Measurements from ENCODE around the gene KIF22.
"Not testable (repeated sequence)": the region's sequence is repeated elsewhere in the genome, so short reads cannot be mapped to it uniquely, and the experiment has no call there.

The KIF22 gene

GRCh38 chr16:29748760-29749149 is 41.8 kb upstream of the KIF22 start:
- H3K4me1 ChIP-seq (ENCODE audit: insufficient read depth, low read length); H3K9ac ChIP-seq (ENCODE audit: low read depth, low read length); H3K4me3 ChIP-seq (ENCODE audit: low read length); H3K9me3 ChIP-seq (ENCODE audit: insufficient read depth, low read depth, low read length); H3K36me3 ChIP-seq (ENCODE audit: insufficient read depth, low read length); H3K27ac ChIP-seq (ENCODE audit: low read depth, low read length); H3K27me3 ChIP-seq (ENCODE audit: insufficient read depth, low read length): not testable (repeated sequence)
- 93% methylated on average over 4 of the region's 4 CpGs for whole genome bisulfite sequencing

- WGBS = 83% methylated on average over 1 of the region's 1 CpG
- H3K4me1 ChIP-seq (ENCODE audit: insufficient read depth, low read length) = no peaks in the 10 kb centered on the region
- H3K27ac ChIP-seq (ENCODE audit: low read depth, low read length) = no peak overlapping the region
- no peaks in the 10 kb centered on the region for H3K36me3 ChIP-seq (ENCODE audit: insufficient read depth, low read length)
- no peak overlapping the region for H3K9ac ChIP-seq (ENCODE audit: low read depth, low read length)
- no peaks in the 10 kb centered on the region for H3K27me3 ChIP-seq (ENCODE audit: insufficient read depth, low read length)
- H3K9me3 ChIP-seq (ENCODE audit: insufficient read depth, low read depth, low read length) = no peaks in the 10 kb centered on the region; the same call in 1 of the 2 replicates
- H3K4me3 ChIP-seq (ENCODE audit: low read length) = no peak overlapping the region
Measured at GRCh38 chr16:29753516-29753915, 37.0 kb upstream of the KIF22 start.

- no peaks in the 10 kb centered on the region for H3K4me1 ChIP-seq (ENCODE audit: insufficient read depth, low read length)
- no peak overlapping the region for H3K27ac ChIP-seq (ENCODE audit: low read depth, low read length)
- no peaks in the 10 kb centered on the region for H3K27me3 ChIP-seq (ENCODE audit: insufficient read depth, low read length)
- H3K36me3 ChIP-seq (ENCODE audit: insufficient read depth, low read length) = no peaks in the 10 kb centered on the region
- no peaks in the 10 kb centered on the region for H3K9me3 ChIP-seq (ENCODE audit: insufficient read depth, low read depth, low read length)
- WGBS = 100% methylated on average over 1 of the region's 1 CpG
- no peak overlapping the region for H3K9ac ChIP-seq (ENCODE audit: low read depth, low read length)
- no peak overlapping the region for H3K4me3 ChIP-seq (ENCODE audit: low read length)
Measured at GRCh38 chr16:29756654-29757053, 33.9 kb upstream of the KIF22 start.

- H3K27ac ChIP-seq (ENCODE audit: low read depth, low read length); H3K27me3 ChIP-seq (ENCODE audit: insufficient read depth, low read length); H3K4me3 ChIP-seq (ENCODE audit: low read length); H3K9ac ChIP-seq (ENCODE audit: low read depth, low read length); H3K9me3 ChIP-seq (ENCODE audit: insufficient read depth, low read depth, low read length); H3K4me1 ChIP-seq (ENCODE audit: insufficient read depth, low read length); H3K36me3 ChIP-seq (ENCODE audit: insufficient read depth, low read length): not testable (repeated sequence)
- 92% methylated on average over 8 of the region's 8 CpGs for WGBS
Measured at GRCh38 chr16:29757086-29757485, 33.5 kb upstream of the KIF22 start.

GRCh38 chr16:29757950-29758466 is 32.5 kb upstream of the KIF22 start:
- 82% methylated on average over 6 of the region's 6 CpGs for WGBS
- H3K9ac ChIP-seq (ENCODE audit: low read depth, low read length) = no peak overlapping the region

GRCh38 chr16:29760567-29761279 is 29.8 kb upstream of the KIF22 start:
- Histone ChIP-seq H3K4me1 (ENCODE audit: insufficient read depth, low read length) (no peaks in the 10 kb centered on the region), H3K9me3 (ENCODE audit: insufficient read depth, low read depth, low read length) (no peaks in the 10 kb centered on the region), H3K9ac (ENCODE audit: low read depth, low read length) (no peak overlapping the region), H3K27me3 (ENCODE audit: insufficient read depth, low read length) (no peaks in the 10 kb centered on the region), H3K4me3 (ENCODE audit: low read length) (no peak overlapping the region), H3K27ac (ENCODE audit: low read depth, low read length) (no peak overlapping the region), H3K36me3 (ENCODE audit: insufficient read depth, low read length) (no peaks in the 10 kb centered on the region)
- WGBS = 82% methylated on average over 9 of the region's 9 CpGs

More at GRCh38 chr16:29757950-29758466, 32.5 kb upstream of the KIF22 start:
- Histone ChIP-seq H3K36me3 (ENCODE audit: insufficient read depth, low read length) (no peaks in the 10 kb centered on the region), H3K27me3 (ENCODE audit: insufficient read depth, low read length) (no peaks in the 10 kb centered on the region), H3K4me1 (ENCODE audit: insufficient read depth, low read length) (no peaks in the 10 kb centered on the region), H3K9me3 (ENCODE audit: insufficient read depth, low read depth, low read length) (no peaks in the 10 kb centered on the region), H3K4me3 (ENCODE audit: low read length) (no peak overlapping the region), H3K27ac (ENCODE audit: low read depth, low read length) (no peak overlapping the region)

- H3K27me3 ChIP-seq (ENCODE audit: insufficient read depth, low read length); H3K9me3 ChIP-seq (ENCODE audit: insufficient read depth, low read depth, low read length); H3K27ac ChIP-seq (ENCODE audit: low read depth, low read length); H3K9ac ChIP-seq (ENCODE audit: low read depth, low read length); H3K36me3 ChIP-seq (ENCODE audit: insufficient read depth, low read length); H3K4me3 ChIP-seq (ENCODE audit: low read length); H3K4me1 ChIP-seq (ENCODE audit: insufficient read depth, low read length): not testable (repeated sequence)
- WGBS = 92% methylated on average over 7 of the region's 8 CpGs
Measured at GRCh38 chr16:29761280-29761651, 29.3 kb upstream of the KIF22 start.

GRCh38 chr16:29761882-29762281 is 28.7 kb upstream of the KIF22 start:
- Histone ChIP-seq H3K9me3 (ENCODE audit: insufficient read depth, low read depth, low read length) (no peaks in the 10 kb centered on the region), H3K27ac (ENCODE audit: low read depth, low read length) (no peak overlapping the region), H3K4me3 (ENCODE audit: low read length) (no peak overlapping the region), H3K36me3 (ENCODE audit: insufficient read depth, low read length) (no peaks in the 10 kb centered on the region), H3K27me3 (ENCODE audit: insufficient read depth, low read length) (no peaks in the 10 kb centered on the region), H3K9ac (ENCODE audit: low read depth, low read length) (no peak overlapping the region), H3K4me1 (ENCODE audit: insufficient read depth, low read length) (no peaks in the 10 kb centered on the region)
- WGBS = 91% methylated on average over 6 of the region's 6 CpGs

GRCh38 chr16:29763326-29763725 is 27.2 kb upstream of the KIF22 start:
- H3K36me3 ChIP-seq (ENCODE audit: insufficient read depth, low read length) = no peaks in the 10 kb centered on the region

GRCh38 chr16:29765167-29766032 is 25.2 kb upstream of the KIF22 start:
- Histone ChIP-seq H3K9ac (ENCODE audit: low read depth, low read length) (no peak overlapping the region), H3K4me3 (ENCODE audit: low read length) (no peak overlapping the region), H3K36me3 (ENCODE audit: insufficient read depth, low read length) (no peaks in the 10 kb centered on the region), H3K27me3 (ENCODE audit: insufficient read depth, low read length) (no peaks in the 10 kb centered on the region), H3K9me3 (ENCODE audit: insufficient read depth, low read depth, low read length) (no peaks in the 10 kb centered on the region), H3K27ac (ENCODE audit: low read depth, low read length) (no peak overlapping the region), H3K4me1 (ENCODE audit: insufficient read depth, low read length) (no peaks in the 10 kb centered on the region)
- 90% methylated on average over 15 of the region's 15 CpGs for WGBS

More at GRCh38 chr16:29763326-29763725, 27.2 kb upstream of the KIF22 start:
- WGBS = 87% methylated on average over 6 of the region's 6 CpGs
- Histone ChIP-seq H3K9me3 (ENCODE audit: insufficient read depth, low read depth, low read length) (no peaks in the 10 kb centered on the region), H3K4me1 (ENCODE audit: insufficient read depth, low read length) (no peaks in the 10 kb centered on the region), H3K4me3 (ENCODE audit: low read length) (no peak overlapping the region), H3K9ac (ENCODE audit: low read depth, low read length) (no peak overlapping the region), H3K27me3 (ENCODE audit: insufficient read depth, low read length) (no peaks in the 10 kb centered on the region), H3K27ac (ENCODE audit: low read depth, low read length) (no peak overlapping the region)

GRCh38 chr16:29766571-29766970 is 24.0 kb upstream of the KIF22 start:
- Histone ChIP-seq H3K27me3 (ENCODE audit: insufficient read depth, low read length) (no peaks in the 10 kb centered on the region), H3K27ac (ENCODE audit: low read depth, low read length) (no peak overlapping the region), H3K4me1 (ENCODE audit: insufficient read depth, low read length) (no peaks in the 10 kb centered on the region), H3K36me3 (ENCODE audit: insufficient read depth, low read length) (no peaks in the 10 kb centered on the region), H3K9ac (ENCODE audit: low read depth, low read length) (no peak overlapping the region), H3K4me3 (ENCODE audit: low read length) (no peak overlapping the region), H3K9me3 (ENCODE audit: insufficient read depth, low read depth, low read length) (no peaks in the 10 kb centered on the region)
- WGBS = 96% methylated on average over 3 of the region's 3 CpGs
